ENCODE results near the gene SMARCC2.

DNA sequence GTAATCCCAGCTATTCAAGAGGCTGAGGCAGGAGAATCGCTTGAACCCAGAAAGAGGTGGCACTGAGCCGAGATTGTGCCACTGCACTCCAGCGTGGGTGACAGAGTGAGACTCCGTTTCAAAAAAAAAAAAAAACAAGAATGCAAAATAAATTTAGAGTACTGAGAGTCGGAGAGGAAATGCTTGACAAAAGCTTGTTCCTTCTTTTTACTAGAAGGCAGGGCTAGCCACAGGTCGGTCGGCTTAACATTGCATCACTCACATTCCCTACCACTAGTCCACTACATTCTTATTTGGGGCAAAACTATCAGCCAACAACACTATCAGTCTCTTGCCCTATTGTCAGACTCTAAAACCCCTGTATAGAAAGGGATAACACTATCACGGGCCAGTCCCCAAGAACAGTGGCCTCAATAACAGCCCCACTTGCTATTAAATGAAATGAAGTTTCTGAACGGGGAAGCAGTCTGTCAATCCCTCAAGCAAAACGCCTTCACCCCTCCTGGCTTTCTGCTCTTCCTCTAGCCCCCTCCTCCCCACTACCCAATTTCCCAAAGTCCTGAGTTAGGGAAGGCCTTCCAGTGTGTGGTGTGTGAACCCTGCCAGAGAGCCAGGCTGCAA lies 31.4 kb upstream of the SMARCC2 start:
- TF ChIP-seq POLR2AphosphoS5 (IDR thresholded peaks at IDR 0.05; ENCODE audit: low read depth, low read length): no peak
- no peak for TF ChIP-seq CTCF (IDR thresholded peaks at IDR 0.05 in 2 of 3, conservative IDR thresholded peaks at IDR 0.05 in 1 of 3; ENCODE audit: borderline replicate concordance in 1 of 3, insufficient read depth in 1 of 3, low read depth in 2 of 3, low read length in 2 of 3)
- TF ChIP-seq EZH2 (IDR thresholded peaks at IDR 0.05): no peak
- TF ChIP-seq RAD21 (IDR thresholded peaks at IDR 0.05; ENCODE audit: low read depth): no peak
- no peak for TF ChIP-seq POLR2A (IDR thresholded peaks at IDR 0.05; ENCODE audit: borderline replicate concordance, extremely low read depth, insufficient read depth, insufficient read length)
- no peak for TF ChIP-seq ZNF274 (IDR thresholded peaks at IDR 0.05; ENCODE audit: low read depth, low read length)
- TF ChIP-seq JUND (IDR thresholded peaks at IDR 0.05): no peak
- TF ChIP-seq TCF7L2 (IDR thresholded peaks at IDR 0.05; ENCODE audit: borderline replicate concordance, extremely low read depth, insufficient read depth, insufficient read length): no peak
